NCI-H146 (cell line): Measurements from ENCODE around the gene PXDN.
"Not testable (repeated sequence)": the region's sequence is repeated elsewhere in the genome, so short reads cannot be mapped to it uniquely, and the experiment has no call there.

Experiments used
- DNase-seq: peaks from one replicate; lab custom pipeline; 2025; lab: John Stamatoyannopoulos, UW

The PXDN gene

DNA sequence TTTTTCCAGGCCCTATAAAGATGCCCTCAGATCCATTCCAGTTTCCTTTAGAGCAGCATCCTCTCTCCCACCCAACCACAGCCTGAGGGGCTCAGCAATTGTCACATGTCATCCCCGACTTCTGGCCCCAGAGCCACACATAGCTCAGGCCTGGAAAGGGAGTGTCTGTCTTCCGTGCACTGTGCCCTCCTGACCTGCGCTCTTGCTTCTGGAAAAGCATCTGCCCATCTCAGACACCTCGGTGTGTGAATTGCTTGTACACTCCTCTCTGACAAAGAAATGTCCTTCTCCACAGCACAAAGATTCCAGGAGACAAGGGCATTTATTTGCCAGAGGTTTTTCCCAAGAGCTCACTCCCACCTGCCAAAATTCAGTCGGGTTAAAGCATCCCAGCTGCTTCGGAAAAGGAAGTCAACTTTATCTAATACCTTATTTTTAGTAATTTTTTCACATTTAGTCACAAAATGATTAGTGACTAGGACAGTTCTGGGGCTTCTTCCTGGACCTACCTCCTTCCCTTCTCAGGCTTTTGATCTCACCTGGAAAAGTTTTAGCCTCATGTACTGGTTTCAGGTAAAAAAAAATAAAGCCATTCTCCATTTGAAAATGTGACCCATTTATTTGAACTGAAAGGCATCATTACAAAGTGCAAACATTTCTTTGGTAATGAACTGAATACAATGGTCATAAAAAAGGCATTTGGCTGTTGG is 112.9 kb downstream of the PXDN start:
- DNase-seq, result no peak

DNA sequence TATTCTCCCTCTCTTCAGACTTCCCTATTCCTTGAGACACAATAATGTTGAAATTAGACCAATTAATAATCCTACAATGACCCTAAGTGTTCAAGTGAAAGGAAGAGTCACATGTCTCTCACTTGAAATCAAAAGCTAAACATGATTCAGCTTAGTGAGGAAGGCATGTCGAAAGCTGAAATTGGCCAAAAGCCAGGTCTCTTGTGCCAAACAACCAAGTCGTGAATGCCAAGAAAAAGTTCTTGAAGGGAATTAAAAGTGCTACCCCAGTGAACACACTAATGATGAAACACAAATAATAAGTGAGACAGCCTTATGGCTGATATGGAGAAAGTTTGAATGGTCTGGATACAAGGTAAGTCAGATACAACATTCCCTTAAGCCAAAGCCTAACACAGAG is 115.4 kb downstream of the PXDN start:
- DNase-seq, result no peak

DNA sequence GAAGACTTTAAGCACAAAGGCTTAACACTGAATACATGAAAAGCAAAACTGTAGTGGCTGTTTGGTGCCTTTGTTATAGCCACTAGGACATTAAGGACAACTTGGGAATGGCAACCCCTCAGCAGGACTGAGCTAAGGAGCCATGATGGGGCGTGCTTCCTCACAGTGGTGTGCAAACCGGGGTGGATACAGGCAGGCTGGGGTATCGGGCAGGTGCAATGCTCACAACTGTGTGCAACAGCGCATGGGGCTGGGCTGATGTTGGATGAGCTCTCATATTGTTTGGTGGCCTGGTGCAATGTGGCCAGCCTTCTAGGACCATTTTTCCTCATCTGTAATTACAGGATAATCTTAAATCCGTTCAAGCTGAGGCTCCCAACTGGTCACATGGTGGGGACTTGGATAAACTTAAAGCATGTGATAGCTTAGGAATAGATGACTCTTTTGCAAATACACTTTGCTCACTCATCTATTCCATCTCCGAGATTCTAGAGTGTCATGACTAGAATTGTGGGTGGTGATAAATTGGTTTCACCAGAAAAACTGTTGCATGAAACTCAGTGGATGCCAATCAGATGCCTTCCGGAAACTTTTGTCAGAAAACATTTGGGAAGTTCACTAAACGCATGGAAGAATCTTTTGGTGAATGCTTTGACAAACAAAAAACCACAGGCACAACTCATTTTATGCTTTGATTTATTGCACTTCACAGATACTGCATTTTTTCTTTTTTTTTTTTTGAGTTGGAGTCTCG is 116.5 kb downstream of the PXDN start:
- DNase-seq, result no peak

DNA sequence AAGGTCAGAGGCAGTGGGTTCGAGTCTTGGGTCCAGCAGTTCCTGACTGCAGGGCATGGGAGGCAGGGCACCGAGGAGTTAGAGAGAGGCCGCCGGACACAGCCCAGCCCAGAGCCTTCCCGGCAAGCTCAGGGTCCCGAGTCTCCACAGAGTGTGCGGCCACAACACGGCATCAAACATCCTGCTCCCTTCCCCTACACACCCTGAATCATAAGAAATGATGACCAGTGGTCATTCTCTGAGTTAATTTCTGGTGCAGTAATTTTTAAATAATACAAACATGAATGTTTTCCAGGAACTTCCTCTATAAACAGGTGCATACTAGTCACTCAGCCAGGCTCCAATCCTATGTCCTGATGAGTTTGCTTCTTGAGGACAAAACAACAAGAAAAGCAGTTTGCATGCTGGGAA is 118.0 kb downstream of the PXDN start:
- DNase-seq, result no peak

DNA sequence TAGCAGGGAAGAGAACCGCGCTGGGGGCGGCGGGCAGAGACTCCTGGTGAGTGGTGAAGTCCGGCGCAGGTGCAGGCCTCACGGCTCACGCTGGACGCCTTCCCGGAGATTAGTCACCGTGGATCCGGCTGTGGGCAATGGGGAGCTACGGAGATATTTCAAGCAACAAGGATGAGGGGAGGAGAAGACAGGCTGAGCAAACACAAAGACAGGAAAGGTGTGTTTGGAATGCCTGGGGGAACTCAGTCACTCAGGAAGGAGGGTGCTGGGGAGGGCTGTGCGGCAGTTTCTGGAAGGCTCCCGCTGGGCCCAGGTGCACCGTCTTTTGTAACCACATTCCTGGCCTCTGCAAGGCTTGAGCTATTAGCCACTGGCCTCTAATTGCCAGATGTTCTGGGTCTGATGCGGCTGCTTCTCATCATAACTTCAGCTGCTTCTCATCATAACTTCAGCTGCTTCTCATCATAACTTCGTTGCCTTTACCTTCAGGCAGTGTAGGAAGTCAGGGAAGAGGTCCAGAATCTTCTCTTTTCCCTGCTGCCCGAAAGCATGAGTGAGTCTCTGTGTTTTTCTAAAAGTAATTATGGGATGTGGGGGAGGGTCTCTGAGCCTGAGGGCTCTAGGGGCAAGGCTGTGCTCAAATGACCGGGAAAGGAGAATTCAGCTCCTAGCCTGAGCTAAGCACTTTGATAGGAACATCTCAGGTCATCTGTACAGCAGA is 118.9 kb downstream of the PXDN start:
- DNase-seq, result peak; percentile 73

DNA sequence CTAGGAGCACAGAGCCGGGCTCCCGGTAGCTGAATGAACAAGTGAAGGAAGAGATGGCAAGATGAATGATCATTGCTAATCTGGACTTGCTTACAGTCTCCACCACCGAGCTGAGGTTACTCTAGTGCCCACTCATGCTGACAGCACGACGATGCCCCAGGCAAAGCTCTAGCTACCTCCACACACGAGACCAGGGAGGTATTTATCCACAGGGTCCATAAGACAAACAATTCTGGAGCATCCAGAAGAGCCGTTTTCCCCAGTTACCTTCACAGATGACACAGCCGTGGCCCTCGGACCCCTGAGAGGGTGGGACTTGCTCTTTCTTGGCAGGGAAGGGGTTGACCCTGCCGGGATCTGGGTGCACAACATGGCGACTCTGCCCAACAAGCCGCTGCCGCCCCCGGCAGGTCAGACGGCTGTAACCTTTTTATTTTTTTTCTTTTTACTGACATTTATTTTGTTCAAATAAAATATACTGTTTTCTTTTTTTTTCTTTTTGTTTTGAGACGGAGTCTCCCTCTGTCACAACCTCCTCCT is 120.3 kb downstream of the PXDN start:
- no peak for DNase-seq

DNA sequence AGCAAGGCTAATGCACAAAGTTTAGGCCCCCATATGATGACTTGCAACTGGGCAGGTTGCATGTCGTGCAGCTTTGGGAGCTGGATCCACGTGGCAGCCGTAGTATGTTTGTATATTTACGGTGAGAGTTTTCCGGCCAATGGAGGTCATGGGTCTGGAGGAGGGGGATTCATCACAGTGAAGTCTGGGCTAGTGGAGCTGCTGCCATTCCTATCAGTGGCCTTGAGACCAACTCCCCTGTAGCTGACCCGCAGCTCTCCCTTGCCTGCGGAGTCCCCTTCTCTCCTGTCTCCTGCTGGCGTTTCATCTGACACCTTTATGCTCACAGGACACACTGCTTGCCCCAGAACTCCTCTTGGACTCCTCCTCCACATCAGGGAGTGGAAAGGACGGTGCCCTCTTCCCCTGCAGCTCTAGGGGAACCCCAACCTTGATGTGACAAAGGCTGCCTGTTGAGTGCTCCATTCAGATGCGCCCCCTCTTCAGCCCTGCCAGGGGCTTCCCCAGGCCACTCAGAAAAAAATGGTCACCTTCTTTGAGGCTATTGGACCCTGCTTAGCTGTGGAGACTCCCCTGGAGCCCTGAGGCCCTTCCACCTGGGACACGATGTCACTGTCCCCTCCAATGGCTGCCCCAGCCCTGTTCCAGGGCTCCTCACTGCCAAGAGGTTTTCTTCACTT is 121.7 kb downstream of the PXDN start:
- DNase-seq, result no peak

DNA sequence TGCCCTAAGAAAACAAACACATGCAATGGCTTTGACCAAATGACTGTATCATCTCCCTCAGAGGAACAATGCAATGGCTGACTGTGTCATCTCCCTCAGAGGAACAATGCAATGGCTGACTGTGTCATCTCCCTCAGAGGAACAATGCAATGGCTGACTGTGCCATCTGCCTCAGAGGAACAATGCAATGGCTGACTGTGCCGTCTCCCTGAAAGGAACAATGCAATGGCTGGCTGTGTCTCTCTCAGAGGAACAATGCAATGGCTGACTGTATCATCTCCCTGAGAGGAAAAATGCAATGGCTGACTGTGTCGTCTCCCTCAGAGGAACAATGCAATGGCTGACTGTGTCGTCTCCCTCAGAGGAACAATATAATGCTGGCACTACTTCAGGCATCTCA is 122.3 kb downstream of the PXDN start:
- DNase-seq, result not testable (repeated sequence)

DNA sequence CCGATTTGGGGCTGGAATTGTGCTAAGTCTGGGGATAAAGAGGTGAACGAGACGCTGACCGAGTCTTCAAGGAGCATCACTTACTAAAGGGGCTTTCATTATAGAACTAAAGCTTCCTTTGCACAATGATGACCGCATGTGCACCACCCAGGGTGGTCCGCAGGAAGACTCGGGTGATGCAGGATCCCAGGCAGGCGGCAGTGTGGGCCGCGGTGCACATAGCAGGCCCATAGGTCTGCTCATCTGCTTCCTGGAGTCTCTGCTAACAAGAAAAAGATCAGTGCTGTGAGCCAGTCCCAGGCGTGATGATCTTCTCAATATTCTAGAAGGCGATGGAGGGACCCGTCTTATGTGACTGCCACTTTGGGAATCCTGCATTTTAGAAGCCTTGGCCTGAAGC is 122.8 kb downstream of the PXDN start:
- DNase-seq, result no peak

DNA sequence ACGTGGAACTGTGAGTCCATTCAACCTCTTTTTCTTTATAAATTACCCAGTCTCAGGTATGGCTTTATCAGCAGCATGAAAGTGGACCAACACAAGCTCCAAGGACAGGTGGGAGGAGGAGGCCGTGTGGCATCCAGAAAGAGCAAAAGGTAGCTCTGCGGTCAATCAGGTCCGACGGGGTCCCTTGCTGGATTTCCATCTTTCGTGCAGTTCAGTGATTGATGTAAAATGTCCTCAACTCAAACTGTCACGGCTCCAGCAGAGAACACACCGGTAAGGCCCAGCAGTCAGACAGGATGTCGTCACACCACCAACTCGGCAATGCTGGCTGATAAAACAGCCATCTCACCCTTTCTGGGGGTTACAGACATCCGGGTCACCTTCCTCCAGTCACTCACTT is 123.3 kb downstream of the PXDN start:
- DNase-seq, result no peak

DNA sequence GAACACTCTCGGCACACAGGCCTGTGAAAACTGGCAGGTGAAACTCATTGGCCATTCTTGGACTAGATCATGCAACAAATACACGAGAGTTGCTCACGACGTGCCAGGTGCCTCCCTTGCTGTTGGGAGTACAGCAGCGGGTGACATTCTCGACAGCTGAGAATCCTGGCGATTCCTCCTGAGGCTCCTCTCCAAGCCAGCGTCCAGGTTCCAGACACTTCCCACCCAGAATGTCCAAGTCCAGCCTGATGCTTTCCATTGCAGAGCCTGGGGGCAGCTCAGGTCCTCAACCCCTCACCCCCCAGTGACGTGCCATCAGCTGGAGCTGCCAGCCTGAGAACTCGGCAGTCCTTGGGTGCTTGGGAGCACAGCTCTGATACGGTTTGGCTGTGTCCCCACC is 124.2 kb downstream of the PXDN start:
- no peak for DNase-seq

DNA sequence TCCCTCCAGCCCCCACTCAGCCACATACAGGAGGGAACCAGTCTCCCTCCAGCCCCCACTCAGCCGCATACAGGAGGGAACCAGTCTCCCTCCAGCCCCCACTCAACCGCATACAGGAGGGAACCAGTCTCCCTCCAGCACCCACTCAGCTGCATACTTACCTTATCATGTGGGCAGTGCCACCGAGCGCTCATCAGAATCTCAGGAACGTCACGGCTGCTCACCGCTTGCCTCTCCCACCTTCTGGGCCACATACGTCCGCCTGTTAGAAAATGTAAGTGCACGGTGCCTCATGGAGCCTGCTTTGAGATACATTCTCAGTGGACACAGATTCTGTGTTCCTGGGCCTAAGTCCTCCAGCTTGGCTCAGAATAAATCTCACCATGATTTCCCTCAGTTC is 124.8 kb downstream of the PXDN start:
- DNase-seq, result no peak

DNA sequence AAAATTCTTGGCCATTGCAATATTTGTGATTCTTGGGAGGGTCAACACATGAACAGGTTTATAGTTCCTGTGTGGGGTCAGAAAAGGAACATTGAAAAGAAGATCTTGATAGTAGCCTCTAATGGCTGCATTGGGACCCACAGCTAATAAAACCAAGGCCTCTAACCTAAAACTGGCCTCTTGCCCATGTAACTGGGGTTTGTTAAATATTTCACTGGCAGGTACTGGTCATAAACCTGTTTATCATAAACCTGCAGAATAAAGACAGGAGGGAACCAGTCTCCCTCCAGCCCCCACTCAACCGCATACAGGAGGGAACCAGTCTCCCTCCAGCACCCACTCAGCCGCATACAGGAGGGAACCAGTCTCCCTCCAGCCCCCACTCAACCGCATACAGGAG is 125.3 kb downstream of the PXDN start:
- DNase-seq, result no peak

DNA sequence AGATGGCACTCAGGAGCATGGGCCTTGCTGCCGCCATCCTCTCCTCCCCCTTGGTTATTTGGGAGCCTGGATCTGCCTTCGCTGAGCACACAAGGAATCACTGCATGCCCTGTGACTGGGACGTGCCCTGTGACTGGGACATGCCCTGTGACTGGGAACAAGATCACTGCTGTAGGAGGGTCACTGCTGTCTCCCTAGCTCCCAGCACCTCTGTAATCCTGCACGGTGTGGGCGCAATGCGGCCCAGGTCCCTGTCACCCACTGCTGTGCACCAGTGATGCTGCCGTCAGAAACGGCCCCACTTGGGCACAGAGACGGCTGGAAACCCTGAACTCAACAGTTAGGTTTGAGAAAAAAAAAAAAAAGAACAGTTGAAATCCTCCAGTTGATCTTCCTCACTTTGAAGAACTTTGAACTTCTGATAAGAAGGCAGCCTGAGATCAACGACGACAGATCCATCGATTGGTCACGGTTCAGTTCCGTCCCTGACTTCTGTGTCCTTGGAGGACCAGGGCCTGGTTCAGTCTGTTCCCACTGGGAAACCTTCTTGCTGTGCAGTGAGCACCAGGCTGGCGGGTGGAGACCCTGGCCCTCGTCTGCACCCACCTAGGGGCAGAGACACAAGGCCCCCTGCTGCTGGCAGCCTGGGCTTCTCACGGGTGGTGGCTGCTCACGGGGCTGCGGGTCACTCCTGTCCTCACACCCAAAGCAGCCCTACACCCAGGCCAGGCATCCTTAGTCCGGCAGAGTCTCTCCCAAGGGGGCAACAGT is 125.9 kb downstream of the PXDN start:
- DNase-seq, result no peak

DNA sequence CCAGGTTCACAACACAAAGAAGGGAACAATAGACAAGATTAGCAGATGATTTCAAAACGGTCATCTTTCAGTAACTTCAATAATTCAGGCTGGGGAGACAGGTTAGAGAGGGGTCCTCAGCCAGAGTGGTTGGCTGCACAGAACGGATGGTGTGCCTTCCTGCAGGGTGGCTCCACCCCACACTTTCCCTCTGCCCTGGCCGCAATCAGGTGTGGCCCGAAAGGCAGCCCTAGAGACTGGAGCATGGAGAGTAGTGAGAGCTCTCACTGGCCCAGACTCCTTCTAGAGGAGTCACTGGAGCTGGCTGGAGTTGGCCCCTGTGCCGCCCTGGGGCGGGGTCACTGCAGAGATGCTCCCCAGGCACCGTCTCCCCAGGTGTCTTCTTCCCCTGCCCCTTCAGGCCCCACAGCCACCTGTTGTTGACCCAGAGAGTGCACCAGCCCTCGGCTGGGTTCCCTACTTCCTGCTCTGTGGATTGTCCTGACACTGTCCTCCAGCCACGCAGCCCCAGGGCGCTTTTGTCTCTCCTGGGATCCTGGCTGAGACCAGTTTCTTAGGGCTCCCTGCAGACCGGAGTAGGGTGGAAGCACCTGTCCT is 126.8 kb downstream of the PXDN start:
- peak; percentile 71 for DNase-seq

DNA sequence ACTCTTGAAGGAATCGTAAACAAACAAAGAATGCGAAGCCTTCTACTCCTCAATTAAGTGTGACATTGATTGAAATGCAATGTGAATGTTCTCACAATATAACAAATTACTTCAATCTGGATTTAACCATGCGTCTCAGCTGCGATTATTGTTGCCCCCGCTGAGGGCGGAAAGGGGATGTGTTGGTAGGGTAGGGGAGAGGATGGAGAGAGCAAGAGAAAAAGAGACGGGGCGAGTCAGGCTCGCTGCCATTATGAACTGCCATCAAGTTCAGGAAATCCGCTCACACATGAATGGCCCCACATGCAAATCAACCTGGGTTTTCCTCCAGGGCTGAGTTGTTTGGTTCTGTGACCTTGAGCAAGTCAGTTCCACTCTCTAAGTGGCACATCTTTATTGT is 129.8 kb downstream of the PXDN start:
- no peak for DNase-seq

DNA sequence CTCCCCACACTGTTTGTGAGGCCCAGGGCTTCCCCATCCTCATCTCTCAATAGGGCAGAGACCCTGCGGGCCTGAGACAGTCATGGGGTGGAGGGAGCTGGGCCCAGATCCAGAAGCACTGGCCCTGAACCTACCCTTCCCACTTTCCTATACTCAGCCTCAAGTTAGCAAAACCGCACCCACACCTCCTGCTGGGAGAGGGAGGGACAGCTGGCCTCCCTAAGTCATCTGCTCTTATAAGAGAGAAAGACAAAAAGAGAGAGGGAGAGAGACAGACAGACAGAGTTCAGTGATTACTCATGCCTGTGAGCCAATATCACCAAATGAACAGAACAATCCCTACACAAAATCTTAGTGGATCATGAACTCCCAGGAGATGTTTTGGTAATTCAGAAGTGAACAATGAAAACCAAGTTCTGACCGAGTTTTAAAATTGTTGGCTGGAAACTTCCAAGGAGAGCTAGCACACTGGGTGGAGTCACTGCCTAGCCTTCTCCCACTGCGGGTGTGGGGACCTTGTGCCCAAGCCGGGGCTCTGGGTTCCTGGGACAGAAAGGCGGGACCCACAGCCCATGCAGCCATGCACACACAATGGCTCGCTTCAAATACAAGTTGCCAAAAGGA is 130.5 kb downstream of the PXDN start:
- no peak for DNase-seq

DNA sequence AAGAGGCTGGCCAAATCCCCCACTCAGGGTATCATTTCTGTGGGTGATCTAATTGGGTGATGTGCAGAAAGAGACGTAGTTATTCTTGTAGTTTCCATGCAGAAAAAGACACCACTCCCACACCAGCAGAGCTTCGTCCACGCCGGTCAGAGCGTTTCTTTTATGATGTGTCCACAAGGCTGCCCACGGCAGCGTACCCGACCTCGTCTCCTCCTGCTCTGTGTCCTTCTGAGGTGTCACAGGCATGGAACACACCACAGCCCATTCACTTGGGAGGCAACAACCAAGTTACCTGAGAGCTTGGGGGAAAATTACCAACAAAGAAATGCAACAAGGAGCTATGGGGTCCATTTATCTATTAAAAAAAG is 131.3 kb downstream of the PXDN start:
- no peak for DNase-seq

DNA sequence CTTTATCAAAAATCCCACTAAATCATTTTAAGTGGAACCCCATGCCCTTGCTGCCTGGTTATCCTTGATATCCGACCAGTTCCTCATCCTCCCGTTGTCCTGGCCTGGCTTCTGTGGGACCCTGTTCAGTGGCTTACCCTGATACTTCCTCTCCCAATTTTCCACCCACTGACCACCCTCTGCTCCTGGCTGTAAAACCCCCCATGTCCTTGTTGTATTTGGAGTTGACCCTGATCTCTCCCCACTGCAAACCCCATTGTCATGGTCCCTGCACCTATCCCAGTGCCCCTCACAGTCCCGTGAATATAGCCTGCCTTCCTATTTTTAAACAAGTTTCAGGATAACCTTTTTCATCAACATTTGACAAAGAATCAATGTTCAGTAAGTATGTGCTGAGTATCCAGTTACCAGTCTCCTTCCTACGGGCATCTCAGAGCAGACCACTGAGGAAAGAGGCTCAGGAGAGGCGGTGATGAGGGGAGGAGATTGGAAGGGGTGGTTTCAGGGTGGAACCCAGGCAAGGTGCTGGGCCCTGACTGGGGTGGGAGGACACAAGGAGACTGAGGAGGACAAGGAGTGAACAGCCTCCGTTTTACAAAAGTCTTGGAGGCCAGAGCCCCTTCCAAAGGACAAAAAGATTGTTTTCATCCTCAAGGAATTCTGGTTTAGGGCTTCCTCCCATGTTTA is 131.8 kb downstream of the PXDN start:
- no peak for DNase-seq

DNA sequence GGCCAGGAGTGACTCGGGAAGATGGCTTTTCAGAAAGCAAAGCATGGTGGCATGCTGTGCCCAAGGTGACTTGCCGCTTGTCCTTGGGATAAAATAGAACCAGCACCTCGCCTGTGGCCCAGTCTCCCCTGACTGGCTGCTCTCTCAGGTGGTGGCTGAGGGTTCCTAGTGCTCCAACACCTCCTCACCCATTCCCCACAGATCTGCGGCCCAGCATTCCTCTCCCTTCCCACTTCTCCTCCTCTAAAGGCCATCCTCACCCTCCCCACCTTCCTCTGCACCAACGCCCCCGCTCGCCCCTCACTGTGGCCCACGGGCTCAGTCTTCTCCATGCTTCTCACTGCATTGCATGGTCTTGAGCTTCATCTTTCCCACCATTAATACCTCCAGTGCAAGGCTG is 132.4 kb downstream of the PXDN start:
- no peak for DNase-seq
